Fibroblast of upper back skin (primary cell): Measurements from ENCODE around the gene TSPAN1.
A peak's percentile ranks its signal among the peaks of the same experiment; 100 is the strongest.
"Not testable (repeated sequence)": the region's sequence is repeated elsewhere in the genome, so short reads cannot be mapped to it uniquely, and the experiment has no call there.

Experiments used
- DNase-seq: peaks from one replicate; pipeline ENCODE4 v3.0.0-alpha.2; 2013

The TSPAN1 gene

DNA sequence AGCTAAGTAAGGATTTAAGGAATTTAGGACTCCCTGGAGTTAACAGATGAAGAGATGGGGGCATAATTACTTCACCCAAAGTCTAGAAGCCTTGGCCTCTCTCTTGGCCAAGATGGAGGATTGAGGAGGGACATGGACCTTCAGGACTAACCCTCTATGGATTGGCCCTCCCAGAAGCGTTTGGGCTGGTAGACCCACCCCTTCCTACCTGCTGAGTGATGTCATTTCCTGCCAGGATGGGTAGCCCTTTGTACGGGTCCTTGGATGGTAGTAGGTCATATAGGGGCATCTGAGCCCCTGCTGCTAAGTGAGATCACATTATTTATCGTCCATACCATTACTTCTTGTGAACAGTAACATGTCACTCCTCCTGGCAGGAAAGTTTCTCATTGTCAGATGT lies 45.9 kb downstream of the TSPAN1 start:
- no peak for DNase-seq

DNA sequence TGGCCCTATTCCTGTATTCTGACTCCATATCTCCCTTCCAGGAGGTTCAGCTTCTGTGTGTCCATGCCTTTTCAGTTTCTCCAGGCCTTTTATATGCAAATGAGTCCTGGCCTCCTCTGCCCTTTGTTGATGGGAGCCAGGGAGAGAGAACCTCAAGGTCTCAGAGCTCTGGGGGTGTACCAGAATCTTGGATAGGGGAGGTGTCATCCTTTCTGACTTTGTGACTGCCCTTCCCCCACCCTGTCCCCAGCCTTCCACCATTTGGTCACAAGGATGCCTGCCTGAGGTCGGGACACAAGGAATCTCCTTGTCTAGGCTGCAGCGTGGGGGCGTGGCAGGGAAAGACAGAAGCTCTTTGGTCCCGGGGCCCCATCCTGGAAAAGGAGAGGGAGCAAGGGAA lies 46.9 kb downstream of the TSPAN1 start:
- DNase-seq, result no peak

GRCh38 chr1:46223055-46223454 lies 48.2 kb downstream of the TSPAN1 start:
- DNase-seq, result not testable (repeated sequence)

GRCh38 chr1:46223472-46223943 lies 48.6 kb downstream of the TSPAN1 start:
- DNase-seq, result peak; percentile 84

- DNase-seq, result no peak
These were observed 50.1 kb downstream of the TSPAN1 start for GRCh38 chr1:46224966-46225365.

- DNase-seq, result not testable (repeated sequence)
These were observed 56.3 kb downstream of the TSPAN1 start for GRCh38 chr1:46231231-46231630.
